ENCODE results near the gene ZNF578.
"Not testable (repeated sequence)": the region's sequence is repeated elsewhere in the genome, so short reads cannot be mapped to it uniquely, and the experiment has no call there.

ZNF578 gene

GRCh38 chr19:52561611-52562010 is 108.3 kb downstream of the ZNF578 start:
- DNase-seq (ENCODE audit: low read depth): not testable (repeated sequence)

Data from stimulated activated CD8-positive, alpha-beta memory T cell treated with anti-CD3 and anti-CD28 coated beads, Interleukin-15, amount 100 ng/mL, for 1 hour (primary cell).